ENCODE results near the gene ADARB1.

Gene ADARB1

GRCh38 chr21:45249626-45250025 lies 175.2 kb downstream of the ADARB1 start:
- TF ChIP-seq ZFP3 (CRISPR knock-in tag; IDR thresholded peaks at IDR 0.05), result no peak
- no peak for TF ChIP-seq RARB (CRISPR knock-in tag; IDR thresholded peaks at IDR 0.05)
- TF ChIP-seq BACH2 (CRISPR knock-in tag; IDR thresholded peaks at IDR 0.05; ENCODE audit: borderline replicate concordance), result no peak
- TF ChIP-seq PPARA (CRISPR knock-in tag; IDR thresholded peaks at IDR 0.05; ENCODE audit: borderline replicate concordance), result no peak
- TF ChIP-seq ARNTL (CRISPR knock-in tag; IDR thresholded peaks at IDR 0.05; ENCODE audit: borderline replicate concordance, low read depth), result no peak
- no peak for TF ChIP-seq SNAI2 (CRISPR knock-in tag; IDR thresholded peaks at IDR 0.05)
- no peak for TF ChIP-seq CSDC2 (CRISPR knock-in tag; IDR thresholded peaks at IDR 0.05)
- no peak for TF ChIP-seq ISL1 (CRISPR knock-in tag; IDR thresholded peaks at IDR 0.05)
- TF ChIP-seq ZC3H10 (CRISPR knock-in tag; IDR thresholded peaks at IDR 0.05), result no peak
- no peak for TF ChIP-seq TCF4 (CRISPR knock-in tag; IDR thresholded peaks at IDR 0.05; ENCODE audit: borderline replicate concordance)
- TF ChIP-seq, protein P1, sequence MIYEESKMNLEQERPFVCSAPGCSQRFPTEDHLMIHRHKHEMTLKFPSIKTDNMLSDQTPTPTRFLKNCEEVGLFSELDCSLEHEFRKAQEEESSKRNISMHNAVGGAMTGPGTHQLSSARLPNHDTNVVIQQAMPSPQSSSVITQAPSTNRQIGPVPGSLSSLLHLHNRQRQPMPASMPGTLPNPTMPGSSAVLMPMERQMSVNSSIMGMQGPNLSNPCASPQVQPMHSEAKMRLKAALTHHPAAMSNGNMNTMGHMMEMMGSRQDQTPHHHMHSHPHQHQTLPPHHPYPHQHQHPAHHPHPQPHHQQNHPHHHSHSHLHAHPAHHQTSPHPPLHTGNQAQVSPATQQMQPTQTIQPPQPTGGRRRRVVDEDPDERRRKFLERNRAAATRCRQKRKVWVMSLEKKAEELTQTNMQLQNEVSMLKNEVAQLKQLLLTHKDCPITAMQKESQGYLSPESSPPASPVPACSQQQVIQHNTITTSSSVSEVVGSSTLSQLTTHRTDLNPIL (CRISPR knock-in tag; IDR thresholded peaks at IDR 0.05; ENCODE audit: low read depth), result no peak
- TF ChIP-seq ZNF565 (CRISPR knock-in tag; conservative IDR thresholded peaks at IDR 0.05; ENCODE audit: low read depth), result no peak
- TF ChIP-seq, protein P2, sequence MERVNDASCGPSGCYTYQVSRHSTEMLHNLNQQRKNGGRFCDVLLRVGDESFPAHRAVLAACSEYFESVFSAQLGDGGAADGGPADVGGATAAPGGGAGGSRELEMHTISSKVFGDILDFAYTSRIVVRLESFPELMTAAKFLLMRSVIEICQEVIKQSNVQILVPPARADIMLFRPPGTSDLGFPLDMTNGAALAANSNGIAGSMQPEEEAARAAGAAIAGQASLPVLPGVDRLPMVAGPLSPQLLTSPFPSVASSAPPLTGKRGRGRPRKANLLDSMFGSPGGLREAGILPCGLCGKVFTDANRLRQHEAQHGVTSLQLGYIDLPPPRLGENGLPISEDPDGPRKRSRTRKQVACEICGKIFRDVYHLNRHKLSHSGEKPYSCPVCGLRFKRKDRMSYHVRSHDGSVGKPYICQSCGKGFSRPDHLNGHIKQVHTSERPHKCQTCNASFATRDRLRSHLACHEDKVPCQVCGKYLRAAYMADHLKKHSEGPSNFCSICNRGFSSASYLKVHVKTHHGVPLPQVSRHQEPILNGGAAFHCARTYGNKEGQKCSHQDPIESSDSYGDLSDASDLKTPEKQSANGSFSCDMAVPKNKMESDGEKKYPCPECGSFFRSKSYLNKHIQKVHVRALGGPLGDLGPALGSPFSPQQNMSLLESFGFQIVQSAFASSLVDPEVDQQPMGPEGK (CRISPR knock-in tag; IDR thresholded peaks at IDR 0.05; ENCODE audit: borderline replicate concordance), result no peak
- no peak for TF ChIP-seq TSHZ2 (CRISPR knock-in tag; IDR thresholded peaks at IDR 0.05)
- no peak for ATAC-seq

- TF ChIP-seq ZNF70 (CRISPR knock-in tag; IDR thresholded peaks at IDR 0.05), result no peak
- no peak for ATAC-seq
These were observed 175.9 kb downstream of the ADARB1 start for GRCh38 chr21:45250272-45250671.

DNA sequence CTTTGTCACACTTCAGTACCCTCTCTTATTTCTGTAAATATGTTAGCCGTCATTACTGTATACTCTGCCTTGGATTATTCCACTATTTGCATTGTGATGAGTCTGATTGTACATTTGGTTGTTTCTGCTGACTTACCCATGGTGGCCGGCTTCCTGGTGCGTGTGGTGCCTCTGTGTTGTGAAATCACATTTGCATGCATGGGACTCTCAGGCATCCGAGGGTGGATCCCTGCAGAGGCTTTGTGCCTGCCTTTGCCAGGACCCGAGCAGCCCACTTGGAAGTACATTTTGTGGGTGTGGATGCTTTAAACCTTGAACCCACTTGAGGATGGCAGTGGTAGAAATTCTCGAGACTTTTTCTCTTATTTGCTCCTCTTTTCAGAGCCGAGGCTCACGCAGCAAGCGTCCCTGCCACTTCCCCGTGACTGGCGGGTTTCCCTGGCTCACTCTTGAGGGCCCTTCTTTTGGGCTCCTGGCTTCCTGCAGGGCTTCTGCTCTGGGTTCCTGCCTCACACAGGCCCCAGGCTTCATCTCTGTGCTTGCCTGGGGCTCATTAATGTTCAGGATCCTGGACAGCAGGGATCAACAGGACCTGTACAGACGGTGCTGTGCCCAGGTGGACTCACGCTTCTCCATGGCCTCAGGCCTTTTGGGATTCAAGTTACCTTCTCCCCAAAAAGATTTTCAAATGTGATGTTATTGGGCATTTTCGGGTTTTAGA lies 176.7 kb downstream of the ADARB1 start:
- no peak for ATAC-seq
- TF ChIP-seq BACH2 (CRISPR knock-in tag; IDR thresholded peaks at IDR 0.05; ENCODE audit: borderline replicate concordance) (no peak), ISL1 (CRISPR knock-in tag; IDR thresholded peaks at IDR 0.05) (no peak), ZNF565 (CRISPR knock-in tag; conservative IDR thresholded peaks at IDR 0.05; ENCODE audit: low read depth) (no peak), CSDC2 (CRISPR knock-in tag; IDR thresholded peaks at IDR 0.05) (no peak), ZFP30 (CRISPR knock-in tag; IDR thresholded peaks at IDR 0.05) (no peak), RARB (CRISPR knock-in tag; IDR thresholded peaks at IDR 0.05) (no peak), TSHZ2 (CRISPR knock-in tag; IDR thresholded peaks at IDR 0.05) (no peak), SNAI2 (CRISPR knock-in tag; IDR thresholded peaks at IDR 0.05) (no peak), OSR1 (CRISPR knock-in tag; IDR thresholded peaks at IDR 0.05) (no peak), TOX (CRISPR knock-in tag; IDR thresholded peaks at IDR 0.05; ENCODE audit: borderline replicate concordance) (no peak)
- TF ChIP-seq, protein P2 (CRISPR knock-in tag; IDR thresholded peaks at IDR 0.05; ENCODE audit: borderline replicate concordance), result no peak
- TF ChIP-seq, protein P1 (CRISPR knock-in tag; IDR thresholded peaks at IDR 0.05; ENCODE audit: low read depth), result no peak
